ENCODE results near the gene CCNK.

CCNK gene

GRCh38 chr14:99476864-99477263 is 4.3 kb upstream of the CCNK start:
- TF ChIP-seq CTCF (IDR thresholded peaks at IDR 0.05; ENCODE audit: borderline replicate concordance, control extremely low read depth, extremely low read depth, insufficient read depth, missing control alignments), result no peak
- no peak for DNase-seq (ENCODE audit: low spot score)
- in situ Hi-C loops (cut with MboI; ENCODE audit: low sequenced_read_pairs, unreplicated experiment), result no loop called here

- no peak for TF ChIP-seq CTCF (IDR thresholded peaks at IDR 0.05; ENCODE audit: borderline replicate concordance, control extremely low read depth, extremely low read depth, insufficient read depth, missing control alignments)
- in situ Hi-C loops (cut with MboI; ENCODE audit: low sequenced_read_pairs, unreplicated experiment), result no loop called here
- no peak for DNase-seq (ENCODE audit: low spot score)
Measured at GRCh38 chr14:99478128-99478527, 3.1 kb upstream of the CCNK start.

- DNase-seq (ENCODE audit: low spot score), result no peak
Measured at GRCh38 chr14:99479160-99479905, 1.9 kb upstream of the CCNK start.

GRCh38 chr14:99479906-99480869 is 1.0 kb upstream of the CCNK start, which contains the start of gene SETD3:
Gene SETD3, minus strand, starts transcription at chr14:99480859. Its CDS starts 15,054 bp downstream, at chr14:99465805.
- TF ChIP-seq CTCF (IDR thresholded peaks at IDR 0.05; ENCODE audit: borderline replicate concordance, control extremely low read depth, extremely low read depth, insufficient read depth, missing control alignments), result no peak
- in situ Hi-C loops (cut with MboI; ENCODE audit: low sequenced_read_pairs, unreplicated experiment), result no loop called here
- DNase-seq (ENCODE audit: low spot score), result peak; percentile 64

More at GRCh38 chr14:99479160-99479905, 1.9 kb upstream of the CCNK start:
- in situ Hi-C loops (cut with MboI; ENCODE audit: low sequenced_read_pairs, unreplicated experiment), result no loop called here
- TF ChIP-seq CTCF (IDR thresholded peaks at IDR 0.05; ENCODE audit: borderline replicate concordance, control extremely low read depth, extremely low read depth, insufficient read depth, missing control alignments), result no peak

- no peak for TF ChIP-seq CTCF (IDR thresholded peaks at IDR 0.05; ENCODE audit: borderline replicate concordance, control extremely low read depth, extremely low read depth, insufficient read depth, missing control alignments)
- in situ Hi-C loops (cut with MboI; ENCODE audit: low sequenced_read_pairs, unreplicated experiment), result no loop called here
- DNase-seq (ENCODE audit: low spot score), result no peak
Measured at GRCh38 chr14:99481745-99482099, 513 bp downstream of the CCNK start.

- DNase-seq (ENCODE audit: low spot score), result no peak
- in situ Hi-C loops (cut with MboI; ENCODE audit: low sequenced_read_pairs, unreplicated experiment), result no loop called here
- no peak for TF ChIP-seq CTCF (IDR thresholded peaks at IDR 0.05; ENCODE audit: borderline replicate concordance, control extremely low read depth, extremely low read depth, insufficient read depth, missing control alignments)
Measured at GRCh38 chr14:99484106-99484505, 2.9 kb downstream of the CCNK start.

All from GM13976 (cell line).